ENCODE results near the gene GNB1L. TPM values are rescaled to one million over a fixed set of nuclear protein-coding genes. Genes with fewer than 3 reads are reported as not detected.
A peak's percentile ranks its signal among the peaks of the same experiment; 100 is the strongest.

Gene GNB1L
- total and polyA plus RNA-seq, 9 of the 15 experiments (the other 6 are each of a cell fraction or from before 2014, with no cell fraction given): 0.56 to 50.5 (median 10.2) TPM

DNA sequence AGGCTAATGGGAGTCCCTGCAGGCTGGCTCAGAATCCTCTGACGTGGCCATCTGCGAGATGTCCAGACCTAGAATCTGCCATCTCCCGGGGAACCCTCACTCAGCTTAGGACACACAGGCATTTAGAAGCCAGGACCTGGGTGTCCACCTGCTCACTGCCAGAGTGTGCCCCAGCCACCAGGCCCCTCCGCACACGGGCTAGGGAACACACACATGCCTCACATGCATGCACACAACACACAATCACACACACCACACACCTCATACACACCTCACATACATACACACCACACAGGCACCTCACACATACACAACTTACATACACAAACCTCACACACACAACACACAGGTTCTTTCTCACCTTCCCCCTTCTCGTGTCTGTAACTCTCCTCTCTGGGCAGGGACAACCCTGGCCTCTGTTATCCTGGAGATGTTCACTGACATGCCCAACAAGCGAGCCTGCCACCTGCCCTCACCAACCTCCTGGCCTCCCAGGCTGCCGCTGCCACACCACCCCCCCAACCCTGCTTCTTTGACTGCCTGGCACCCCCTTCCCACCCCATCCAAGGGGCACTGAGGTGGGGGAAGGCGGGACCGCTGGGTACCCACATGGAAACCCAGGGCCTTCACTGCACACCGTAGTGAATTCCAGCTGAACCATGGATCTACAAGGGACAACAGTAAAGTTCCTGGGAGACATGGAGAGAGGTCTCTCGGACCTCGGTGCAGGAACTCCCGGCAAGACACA is 38.1 kb downstream of the GNB1L start:
- no peak for DNase-seq (ENCODE audit: extremely low read depth in 1 of 4, low spot score in 3 of 4)
- no peak overlapping the region for H3K4me3 ChIP-seq
- 87% methylated on average over 14 of the region's 14 CpGs for WGBS (ENCODE audit: insufficient coverage, low coverage, missing lambda C conversion rate)
- H3K36me3 ChIP-seq (ENCODE audit: control insufficient read depth, insufficient read depth, low read length): no peaks in the 10 kb centered on the region
- no peak overlapping the region for H2AFZ ChIP-seq (ENCODE audit: low read depth, low read length)
- no TSS peak for BruUV-seq (replicated peaks)
- intact Hi-C loops (cut with micrococcal nuclease): loop anchor here (5.0 kb wide), 1 partner anchor 36 kb away; the partner anchor contains the start of genes GNB1L and RTL10
- H3K4me2 ChIP-seq (ENCODE audit: insufficient read depth, low read length): no peak overlapping the region
- CTCF ChIA-PET (ENCODE audit: low intra/inter-chr PET ratio): interaction anchor here (0.6 kb wide), 1 partner anchor 456 kb away, joined by 3 read pairs; no protein-coding TSS in a partner anchor
- H3K27ac ChIP-seq (ENCODE audit: extremely low read depth, low read depth, low read length): no peak overlapping the region; the same call in 2 of the 3 replicates
- peak overlapping the region in 1 of 2 experiments; percentile 86; a peak in 3 of 4 replicates for H3K9ac ChIP-seq (ENCODE audit: insufficient read depth in 1 of 2, low read depth in 2 of 2, low read length in 2 of 2)
- ATAC-seq: no peak
- H4K20me1 ChIP-seq (replicated peaks; ENCODE audit: control insufficient read depth, insufficient read depth, low read length): no peaks in the 10 kb centered on the region
- H3K4me1 ChIP-seq (replicated peaks in 1 of 2; ENCODE audit: control insufficient read depth in 2 of 2, insufficient read depth in 2 of 2, low read length in 2 of 2): peaks cover 22 to 72% of the 10 kb centered on the region in 2 experiments
- POLR2A ChIA-PET: interaction anchor here (0.5 to 1.7 kb wide), 5 partner anchors 9 to 18 kb away, joined by 3 to 11 read pairs (median 6); no protein-coding TSS in a partner anchor
- H3K9me1 ChIP-seq (ENCODE audit: control insufficient read depth, insufficient read depth, low read length): no peaks in the 10 kb centered on the region
- peak; percentile 49 for FAIRE-seq
- H3K9me3 ChIP-seq (replicated peaks; ENCODE audit: control insufficient read depth, insufficient read depth, low read depth, low read length): no peaks in the 10 kb centered on the region
- no peaks in the 10 kb centered on the region for H3K79me2 ChIP-seq (ENCODE audit: control insufficient read depth, insufficient read depth, low read length)
- H3K27me3 ChIP-seq (ENCODE audit: control insufficient read depth in 2 of 2, insufficient read depth in 2 of 2, low read length in 2 of 2): no peaks in the 10 kb centered on the region
- in situ Hi-C loops (cut with MboI): no loop called here
- no peak for TF ChIP-seq PHF8 (IDR thresholded peaks at IDR 0.05; ENCODE audit: borderline replicate concordance, low read length)
- no peak for TF ChIP-seq CREB1 (IDR thresholded peaks at IDR 0.05)
- TF ChIP-seq CREB1 (CRISPR knock-in tag; IDR thresholded peaks at IDR 0.05): no peak
- no peak for TF ChIP-seq SMAD3 (CRISPR knock-in tag; conservative IDR thresholded peaks at IDR 0.05)
- peak; percentile 68; the same call in 1 of the 2 replicates for TF ChIP-seq NCOA1 (IDR thresholded peaks at IDR 0.05; ENCODE audit: low read depth)
- no peak for TF ChIP-seq SAFB (IDR thresholded peaks at IDR 0.05; ENCODE audit: borderline replicate concordance, low read depth, low read length)
- no peak for TF ChIP-seq ZNF445 (CRISPR knock-in tag; IDR thresholded peaks at IDR 0.05; ENCODE audit: low read depth)
- peak; percentile 73 for TF ChIP-seq ETS2 (tag; IDR thresholded peaks at IDR 0.05; ENCODE audit: borderline replicate concordance, poor library complexity, severe bottlenecking)
- TF ChIP-seq, protein P1, sequence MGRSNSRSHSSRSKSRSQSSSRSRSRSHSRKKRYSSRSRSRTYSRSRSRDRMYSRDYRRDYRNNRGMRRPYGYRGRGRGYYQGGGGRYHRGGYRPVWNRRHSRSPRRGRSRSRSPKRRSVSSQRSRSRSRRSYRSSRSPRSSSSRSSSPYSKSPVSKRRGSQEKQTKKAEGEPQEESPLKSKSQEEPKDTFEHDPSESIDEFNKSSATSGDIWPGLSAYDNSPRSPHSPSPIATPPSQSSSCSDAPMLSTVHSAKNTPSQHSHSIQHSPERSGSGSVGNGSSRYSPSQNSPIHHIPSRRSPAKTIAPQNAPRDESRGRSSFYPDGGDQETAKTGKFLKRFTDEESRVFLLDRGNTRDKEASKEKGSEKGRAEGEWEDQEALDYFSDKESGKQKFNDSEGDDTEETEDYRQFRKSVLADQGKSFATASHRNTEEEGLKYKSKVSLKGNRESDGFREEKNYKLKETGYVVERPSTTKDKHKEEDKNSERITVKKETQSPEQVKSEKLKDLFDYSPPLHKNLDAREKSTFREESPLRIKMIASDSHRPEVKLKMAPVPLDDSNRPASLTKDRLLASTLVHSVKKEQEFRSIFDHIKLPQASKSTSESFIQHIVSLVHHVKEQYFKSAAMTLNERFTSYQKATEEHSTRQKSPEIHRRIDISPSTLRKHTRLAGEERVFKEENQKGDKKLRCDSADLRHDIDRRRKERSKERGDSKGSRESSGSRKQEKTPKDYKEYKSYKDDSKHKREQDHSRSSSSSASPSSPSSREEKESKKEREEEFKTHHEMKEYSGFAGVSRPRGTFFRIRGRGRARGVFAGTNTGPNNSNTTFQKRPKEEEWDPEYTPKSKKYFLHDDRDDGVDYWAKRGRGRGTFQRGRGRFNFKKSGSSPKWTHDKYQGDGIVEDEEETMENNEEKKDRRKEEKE (IDR thresholded peaks at IDR 0.05; ENCODE audit: borderline replicate concordance in 1 of 2, control insufficient read depth in 1 of 2, low read depth in 2 of 2, low read length in 1 of 2): peak in 1 of 2 experiments; percentile 75; a peak in 1 of 4 replicates
- TF ChIP-seq NFRKB (IDR thresholded peaks at IDR 0.05; ENCODE audit: low read depth): peak; percentile 68
- peak; percentile 90; the same call in 1 of the 2 replicates for TF ChIP-seq TSC22D4 (tag; IDR thresholded peaks at IDR 0.05)
- TF ChIP-seq ZNF77 (CRISPR knock-in tag; IDR thresholded peaks at IDR 0.05): 0 out of 2 replicates have a peak, but pooled peaks have one; percentile 24
- TF ChIP-seq RBBP5 (IDR thresholded peaks at IDR 0.05; ENCODE audit: borderline replicate concordance, insufficient read depth, low read length, poor library complexity, severe bottlenecking): peak; percentile 6
- peak; percentile 79; the same call in 1 of the 2 replicates for TF ChIP-seq ELF4 (CRISPR knock-in tag; IDR thresholded peaks at IDR 0.05)
- TF ChIP-seq, protein P2, sequence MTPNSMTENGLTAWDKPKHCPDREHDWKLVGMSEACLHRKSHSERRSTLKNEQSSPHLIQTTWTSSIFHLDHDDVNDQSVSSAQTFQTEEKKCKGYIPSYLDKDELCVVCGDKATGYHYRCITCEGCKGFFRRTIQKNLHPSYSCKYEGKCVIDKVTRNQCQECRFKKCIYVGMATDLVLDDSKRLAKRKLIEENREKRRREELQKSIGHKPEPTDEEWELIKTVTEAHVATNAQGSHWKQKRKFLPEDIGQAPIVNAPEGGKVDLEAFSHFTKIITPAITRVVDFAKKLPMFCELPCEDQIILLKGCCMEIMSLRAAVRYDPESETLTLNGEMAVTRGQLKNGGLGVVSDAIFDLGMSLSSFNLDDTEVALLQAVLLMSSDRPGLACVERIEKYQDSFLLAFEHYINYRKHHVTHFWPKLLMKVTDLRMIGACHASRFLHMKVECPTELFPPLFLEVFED (CRISPR knock-in tag; conservative IDR thresholded peaks at IDR 0.05): peak; percentile 93
- TF ChIP-seq ZNF444 (CRISPR knock-in tag; IDR thresholded peaks at IDR 0.05): no peak
- no peak for TF ChIP-seq NR1H2 (CRISPR knock-in tag; IDR thresholded peaks at IDR 0.05)
- TF ChIP-seq ARID2 (IDR thresholded peaks at IDR 0.05): peak; percentile 85; the same call in 1 of the 2 replicates
